Left lung (tissue), 10 donors: ENCODE results near the gene FSTL5. TPM values are rescaled to one million over a fixed set of nuclear protein-coding genes. Genes with fewer than 3 reads are reported as not detected.

Source experiments
- ATAC-seq: fragments of 200-7000 bp; cut with Tn5 transposase; one replicate; pipeline ENCODE4 v1.9.1; 2020; ENCODE audit warnings: moderate library complexity
- DNase-seq, 4 donors: peaks; one replicate each; pipeline ENCODE4 v3.0.0-alpha.2; 2013 to 2020
- H3K27ac ChIP-seq, 2 donors: fragments of 200-600 bp; sonication (generic) in 1 of 2; one replicate each; pipeline versions ENCODE4 v1.5.0 to v1.8.0; 2020 to 2021
- H3K27me3 ChIP-seq, 2 donors: fragments of 200-600 bp; sonication (generic) in 1 of 2; one replicate each; pipeline versions ENCODE4 v1.5.0 to v1.8.0; 2020 to 2021
- H3K36me3 ChIP-seq, 2 donors: fragments of 200-600 bp; sonication (generic) in 1 of 2; one replicate each; pipeline versions ENCODE4 v1.5.0 to v1.8.0; 2020 to 2021
- H3K4me1 ChIP-seq, 2 donors: fragments of 200-600 bp; one replicate each; pipeline ENCODE4 v1.8.0; 2021
- H3K4me3 ChIP-seq, 2 donors: fragments of 200-600 bp; sonication (generic) in 1 of 2; one replicate each; pipeline versions ENCODE4 v1.5.0 to v1.8.0; 2020 to 2021; ENCODE audit warnings: mild to moderate bottlenecking in 1 of 2
- H3K9me3 ChIP-seq, 2 donors: fragments of 200-600 bp; sonication (generic) in 1 of 2; one replicate each; pipeline versions ENCODE4 v1.5.0 to v1.8.0; 2020 to 2021
- CTCF ChIP-seq, 2 donors: fragments of 200-600 bp; sonication (generic) in 1 of 2; IDR thresholded peaks; one replicate each; pipeline versions ENCODE4 v1.5.0 to v1.8.0; 2021; ENCODE audit warnings: antibody characterized with exemption in 2 of 2
- intact Hi-C, 2 donors: fragments of 100-400 bp; cut with DNase I; formaldehyde crosslinking; loops; one replicate each; pipeline versions ENCODE4 v1.11.2 to v1.14.2; 2022
- polyA plus RNA-seq, 6 donors: library from polyadenylated mRNA; unstranded; fragments of 120-200 nt; gene quantifications; one replicate each; pipeline ENCODE4 v1.2.1, GENCODE V29; 2013; ENCODE audit not compliant: insufficient read length in 6 of 6
- total RNA-seq, 2 donors: library from RNA; stranded (reverse); fragmentation: NEBNext Ultra II Directional; extraction: Animal tissue kit (Norgen Biotek cat#: 25700); gene quantifications; one replicate each; pipeline ENCODE4 v1.2.1, GENCODE V29; 2021
- donor health status: DM: no; HTN: yes; CAD: no.
- donor health status: DM: no; HTN: no; CAD: no.

Gene FSTL5
- total and polyA plus RNA-seq, 8 donors = 0.14 to 0.60 (median 0.31) TPM; not detected in 2

DNA sequence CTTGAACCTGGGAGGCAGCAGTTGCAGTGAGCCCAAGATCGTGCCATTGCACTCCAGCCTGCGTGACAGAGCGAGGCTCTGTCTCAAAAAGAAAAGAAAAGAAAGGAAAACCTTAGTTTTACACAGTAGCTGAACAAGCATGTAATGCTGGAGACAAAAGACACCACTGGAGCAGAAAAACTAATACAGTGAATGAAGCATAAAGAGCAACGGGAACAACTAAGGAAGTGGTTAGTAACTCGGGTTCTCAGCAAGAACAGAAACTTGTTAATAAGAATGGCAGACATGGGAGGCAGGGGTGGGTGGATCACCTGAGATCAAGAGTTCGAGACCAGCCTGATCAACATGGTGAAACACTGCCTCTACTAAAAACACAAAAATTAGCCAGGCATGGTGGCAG, 263.7 kb downstream of the FSTL5 start:
- Histone ChIP-seq H3K4me1 (no peaks in the 10 kb centered on the region), H3K27ac (no peak overlapping the region), H3K36me3 (no peaks in the 10 kb centered on the region), H3K4me3 (no peak overlapping the region), H3K27me3 (no peaks in the 10 kb centered on the region), H3K9me3 (no peaks in the 10 kb centered on the region)
- DNase-seq (no peak), ATAC-seq (no peak)
- intact Hi-C loops = no loop called here
- no peak for TF ChIP-seq CTCF (IDR thresholded peaks at IDR 0.05)

DNA sequence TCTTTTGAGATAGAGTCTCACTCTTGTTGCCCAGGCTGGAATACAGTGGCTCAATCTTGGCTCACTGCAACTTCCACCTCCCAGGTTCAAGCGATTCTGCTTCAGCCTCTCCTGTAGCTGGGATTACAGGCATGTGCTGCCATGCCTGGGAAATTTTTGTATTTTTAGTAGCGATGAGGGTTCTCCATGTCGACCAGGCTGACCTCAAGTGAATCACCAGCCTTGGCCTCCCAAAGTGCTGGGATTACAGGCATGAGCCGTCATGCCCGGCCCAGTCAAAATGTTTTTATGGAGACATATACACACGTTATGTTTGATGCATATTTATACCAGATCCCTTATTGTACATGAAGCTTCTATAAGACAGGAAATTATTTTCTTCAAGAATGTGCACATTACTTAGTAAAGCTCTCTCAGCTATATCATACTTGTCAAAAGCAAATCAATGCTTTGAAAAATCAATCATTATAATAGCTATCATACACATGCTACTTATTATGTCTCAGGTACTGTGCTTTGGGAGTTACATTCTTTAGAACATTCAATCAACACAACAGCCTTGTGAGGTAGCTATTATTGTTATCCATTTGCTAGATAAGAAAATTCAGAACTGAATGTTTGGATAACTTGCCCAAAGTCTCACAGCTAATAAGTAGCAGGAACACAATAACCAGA, 269.2 kb downstream of the FSTL5 start:
- intact Hi-C loops = no loop called here
- H3K27ac ChIP-seq = no peak overlapping the region
- no peaks in the 10 kb centered on the region for H3K36me3 ChIP-seq
- TF ChIP-seq CTCF (IDR thresholded peaks at IDR 0.05) = no peak
- H3K4me3 ChIP-seq = no peak overlapping the region
- no peak for ATAC-seq
- no peak for DNase-seq
- no peaks in the 10 kb centered on the region for H3K27me3 ChIP-seq
- H3K9me3 ChIP-seq = no peaks in the 10 kb centered on the region
- no peaks in the 10 kb centered on the region for H3K4me1 ChIP-seq

DNA sequence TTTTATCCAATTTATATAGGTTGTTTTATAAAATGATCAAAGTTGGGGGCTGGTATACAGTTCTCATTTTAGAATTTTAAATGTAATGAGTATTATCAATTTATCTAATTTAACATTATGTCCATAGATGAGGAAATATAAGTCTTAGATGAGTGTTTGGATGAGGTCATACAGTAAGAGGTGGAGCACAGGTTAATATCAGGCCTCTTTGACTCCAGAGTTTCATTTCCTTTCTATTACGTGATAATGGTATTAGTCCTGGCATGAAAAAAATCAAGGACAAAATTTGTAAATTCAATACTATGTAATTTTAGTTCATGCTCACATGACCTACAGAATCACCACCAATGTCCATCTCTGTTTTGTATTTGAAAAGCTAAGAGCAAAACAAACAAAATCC, 269.8 kb downstream of the FSTL5 start:
- Histone ChIP-seq H3K4me3 (no peak overlapping the region), H3K4me1 (no peaks in the 10 kb centered on the region), H3K36me3 (no peaks in the 10 kb centered on the region), H3K9me3 (no peaks in the 10 kb centered on the region), H3K27me3 (no peaks in the 10 kb centered on the region), H3K27ac (no peak overlapping the region)
- no peak for TF ChIP-seq CTCF (IDR thresholded peaks at IDR 0.05)
- intact Hi-C loops = no loop called here
- ATAC-seq = no peak
- DNase-seq = no peak

- H3K27ac ChIP-seq = no peak overlapping the region
- H3K4me3 ChIP-seq = no peak overlapping the region
- H3K4me1 ChIP-seq = no peaks in the 10 kb centered on the region
- ATAC-seq = no peak
- H3K9me3 ChIP-seq = no peaks in the 10 kb centered on the region
- DNase-seq = no peak
- intact Hi-C loops = no loop called here
- H3K36me3 ChIP-seq = no peaks in the 10 kb centered on the region
- no peaks in the 10 kb centered on the region for H3K27me3 ChIP-seq
- no peak for TF ChIP-seq CTCF (IDR thresholded peaks at IDR 0.05)
These were observed 270.2 kb downstream of the FSTL5 start for GRCh38 chr4:161893566-161893965.

DNA sequence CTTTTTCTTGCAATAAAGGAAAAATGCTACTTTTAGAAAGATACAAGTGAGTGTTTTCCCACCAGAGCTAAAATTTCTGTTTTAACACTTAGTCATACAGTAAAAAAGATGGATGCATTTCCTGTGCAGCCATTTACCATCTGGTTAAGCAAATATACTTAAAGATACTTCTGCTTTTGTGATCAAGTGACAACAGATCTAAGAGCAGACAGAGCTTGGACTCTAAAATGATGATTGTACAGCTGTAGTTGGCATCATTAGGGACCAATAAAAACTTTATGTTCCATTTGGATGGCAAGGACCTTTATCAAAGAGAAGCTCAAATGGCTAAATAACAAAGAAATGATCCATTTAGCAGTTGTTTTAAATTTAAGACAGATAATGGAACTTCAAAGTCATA, 270.8 kb downstream of the FSTL5 start:
- ATAC-seq = no peak
- H3K27ac ChIP-seq = no peak overlapping the region
- no peak overlapping the region for H3K4me3 ChIP-seq
- H3K27me3 ChIP-seq = no peaks in the 10 kb centered on the region
- H3K4me1 ChIP-seq = no peaks in the 10 kb centered on the region
- H3K36me3 ChIP-seq = no peaks in the 10 kb centered on the region
- intact Hi-C loops = no loop called here
- TF ChIP-seq CTCF (IDR thresholded peaks at IDR 0.05) = no peak
- DNase-seq = no peak
- H3K9me3 ChIP-seq = no peaks in the 10 kb centered on the region
